Measurements from ENCODE around the gene TMEM115. TPM values are rescaled to one million over a fixed set of nuclear protein-coding genes. Genes with fewer than 3 reads are reported as not detected.

TMEM115 gene
- total and polyA plus RNA-seq, 2 of the 13 experiments (the other 11 are each of a cell fraction or from before 2014, with no cell fraction given): 22.1 to 30.7 TPM

GRCh38 chr3:50350527-50351322 is 8.6 kb downstream of the TMEM115 start, which contains the start of the genes CYB561D2 and NPRL2 (continued):
- no peak for TF ChIP-seq PAF1 (CRISPR knock-in tag; IDR thresholded peaks at IDR 0.05)
- peak; percentile 63; the same call in 1 of the 2 replicates for TF ChIP-seq FOXO1 (CRISPR knock-in tag; IDR thresholded peaks at IDR 0.05)
- TF ChIP-seq ZNF879 (CRISPR knock-in tag; IDR thresholded peaks at IDR 0.05): peak; percentile 90; the same call in 1 of the 2 replicates
- TF ChIP-seq SATB2 (CRISPR knock-in tag; IDR thresholded peaks at IDR 0.05): peak; percentile 95
- TF ChIP-seq KLF11 (CRISPR knock-in tag; IDR thresholded peaks at IDR 0.05): peak; percentile 95
- peak; percentile 95 for TF ChIP-seq ZNF253 (CRISPR knock-in tag; IDR thresholded peaks at IDR 0.05; ENCODE audit: borderline replicate concordance)
- TF ChIP-seq ASH2L (IDR thresholded peaks at IDR 0.05; ENCODE audit: insufficient read length, low read depth, low read length): peak; percentile 88
- 0 out of 2 replicates have a peak, but pooled peaks have one; percentile 22 for TF ChIP-seq BRD4 (CRISPR knock-in tag; IDR thresholded peaks at IDR 0.05)
- TF ChIP-seq PHF5A (CRISPR knock-in tag; IDR thresholded peaks at IDR 0.05; ENCODE audit: low read depth, unreplicated experiment): no peak
- peak; percentile 37; the same call in 1 of the 2 replicates for TF ChIP-seq ZHX2 (IDR thresholded peaks at IDR 0.05; ENCODE audit: low read depth)
- peak; percentile 91; the same call in 1 of the 2 replicates for TF ChIP-seq ZHX2 (CRISPR knock-in tag; IDR thresholded peaks at IDR 0.05; ENCODE audit: borderline replicate concordance)
- TF ChIP-seq MIER3 (CRISPR knock-in tag; IDR thresholded peaks at IDR 0.05; ENCODE audit: borderline replicate concordance): peak; percentile 48; the same call in 1 of the 2 replicates
- TF ChIP-seq PAXIP1 (CRISPR knock-in tag; conservative IDR thresholded peaks at IDR 0.05): peak; percentile 31; the same call in 1 of the 2 replicates
- no peak for TF ChIP-seq ZNF644 (CRISPR knock-in tag; IDR thresholded peaks at IDR 0.05; ENCODE audit: low read depth)
- TF ChIP-seq ATF7 (IDR thresholded peaks at IDR 0.05): no peak
- TF ChIP-seq ATF7 (CRISPR knock-in tag; IDR thresholded peaks at IDR 0.05): no peak; the same call in 1 of the 2 replicates
- TF ChIP-seq PTBP1 (IDR thresholded peaks at IDR 0.05; ENCODE audit: low read depth, low read length, poor library complexity, severe bottlenecking): no peak
- no peak; the same call in 1 of the 2 replicates for TF ChIP-seq ZZZ3 (CRISPR knock-in tag; IDR thresholded peaks at IDR 0.05; ENCODE audit: borderline replicate concordance)
- TF ChIP-seq HINFP (CRISPR knock-in tag; IDR thresholded peaks at IDR 0.05; ENCODE audit: low read depth): peak; percentile 84; the same call in 1 of the 2 replicates

All from HepG2 (cell line).